HepG2 (cell line): ENCODE data around the gene PIGO. TPM values are rescaled to one million over a fixed set of nuclear protein-coding genes. Genes with fewer than 3 reads are reported as not detected.
A peak's percentile ranks its signal among the peaks of the same experiment; 100 is the strongest.

ENCODE experiments used
- ATF7 ChIP-seq, 2 experiments: fragments of 450-650 bp in 1 of 2; sonication (generic) in 1 of 2; formaldehyde crosslinking in 1 of 2; IDR thresholded peaks; 2 replicates each; pipeline versions ENCODE4 v1.4.0 to v1.6.1; 2016 to 2020; ENCODE audit warnings: antibody characterized with exemption in 1 of 2, mild to moderate bottlenecking in 1 of 2, missing genetic modification reagents in 1 of 2
- FOXO1 ChIP-seq: sonication (generic); formaldehyde crosslinking; IDR thresholded peaks from 2 replicates; pipeline ENCODE4 v1.4.0; 2020; ENCODE audit warnings: missing genetic modification reagents
- HMG20B ChIP-seq: conservative IDR thresholded peaks from 2 replicates; pipeline ENCODE4 v1.6.1; 2016; ENCODE audit warnings: missing genetic modification reagents, missing compliant biosample characterization
- HMGA1 ChIP-seq: sonication (generic); formaldehyde crosslinking; conservative IDR thresholded peaks from 2 replicates; pipeline ENCODE4 v1.4.0; 2020; ENCODE audit warnings: missing genetic modification reagents
- KDM3A ChIP-seq: IDR thresholded peaks from 2 replicates; pipeline ENCODE4 v1.6.1; 2018; ENCODE audit warnings: low read depth, missing compliant biosample characterization
- POLR2G ChIP-seq: fragments of 200-400 bp; formaldehyde crosslinking; IDR thresholded peaks from 2 replicates; pipeline ENCODE4 v1.6.1; 2018; ENCODE audit warnings: mild to moderate bottlenecking, low read depth, low read length, moderate library complexity
- RXRB ChIP-seq: IDR thresholded peaks from 2 replicates; pipeline ENCODE4 v1.6.1; 2016; ENCODE audit warnings: borderline replicate concordance, missing genetic modification reagents, missing compliant biosample characterization
- ZKSCAN1 ChIP-seq: fragments of 150-350 bp; IDR thresholded peaks from 2 replicates; pipeline ENCODE4 v1.6.1; 2014; ENCODE audit warnings: low read length
- ZNF205 ChIP-seq: IDR thresholded peaks from 2 replicates; pipeline ENCODE4 v1.6.1; 2018; ENCODE audit warnings: missing biosample characterization, missing genetic modification reagents
- ZNF230 ChIP-seq: sonication (generic); formaldehyde crosslinking; IDR thresholded peaks from 2 replicates; pipeline ENCODE4 v1.4.0; 2020; ENCODE audit warnings: mild to moderate bottlenecking, missing genetic modification reagents
- ZNF253 ChIP-seq: sonication (generic); formaldehyde crosslinking; IDR thresholded peaks from 2 replicates; pipeline ENCODE4 v1.8.0; 2022; ENCODE audit warnings: mild to moderate bottlenecking, missing genetic modification reagents, borderline replicate concordance
- ZNF264 ChIP-seq: sonication (generic); formaldehyde crosslinking; IDR thresholded peaks from 2 replicates; pipeline ENCODE4 v1.4.0; 2020; ENCODE audit warnings: missing genetic modification reagents
- ZNF33A ChIP-seq: sonication (generic); formaldehyde crosslinking; IDR thresholded peaks from 2 replicates; pipeline ENCODE4 v1.5.1; 2020; ENCODE audit warnings: missing genetic modification reagents, mild to moderate bottlenecking, moderate library complexity, borderline replicate concordance
- ZNF549 ChIP-seq: sonication (generic); formaldehyde crosslinking; IDR thresholded peaks from 2 replicates; pipeline ENCODE4 v1.5.0; 2020; ENCODE audit warnings: missing genetic modification reagents
- ZNF572 ChIP-seq: sonication (generic); formaldehyde crosslinking; IDR thresholded peaks from 2 replicates; pipeline ENCODE4 v1.5.1; 2020; ENCODE audit warnings: mild to moderate bottlenecking, missing genetic modification reagents
- ZNF737 ChIP-seq: sonication (generic); formaldehyde crosslinking; IDR thresholded peaks from 2 replicates; pipeline ENCODE4 v1.5.0; 2020; ENCODE audit warnings: missing genetic modification reagents, mild to moderate bottlenecking, borderline replicate concordance
- polyA plus RNA-seq, 8 experiments: library from polyadenylated mRNA; depleted of rRNA in 3 of 8; stranded (reverse) in 7 of 8; unstranded in 1 of 8; fragments of >200 nt; fragmentation: Illumina TruSeq in 4 of 8; extraction: Trizol in 4 of 8; gene quantifications; 2 replicates each; pipeline versions ENCODE4 v1.2.1 to v1.2.3, GENCODE V29; 2011 to 2016; ENCODE audit warnings: low read depth in 4 of 8, missing spikeins in 1 of 8, mixed read lengths in 1 of 8; ENCODE audit not compliant: insufficient read depth in 1 of 8
- total RNA-seq, 5 experiments: library from RNA; depleted of rRNA; stranded (reverse); fragments of >200 nt; fragmentation: Illumina TruSeq; extraction: Trizol; gene quantifications; 2 replicates each; pipeline ENCODE4 v1.2.3, GENCODE V29; 2016; ENCODE audit warnings: low read depth in 1 of 5
- TF ChIP-seq, protein P1 (sequence below): sonication (generic); formaldehyde crosslinking; IDR thresholded peaks from 2 replicates; pipeline ENCODE4 v1.4.0; 2020; ENCODE audit warnings: mild to moderate bottlenecking, missing genetic modification reagents, borderline replicate concordance
- TF ChIP-seq, protein P2 (sequence below): IDR thresholded peaks from 2 replicates; pipeline ENCODE4 v1.6.1; 2016
- TF ChIP-seq, protein P3 (sequence below): sonication (generic); formaldehyde crosslinking; IDR thresholded peaks from 2 replicates; pipeline ENCODE4 v1.4.0; 2020; ENCODE audit warnings: mild to moderate bottlenecking, missing genetic modification reagents
- TF ChIP-seq, protein P4 (sequence below): sonication (generic); formaldehyde crosslinking; IDR thresholded peaks from 2 replicates; pipeline ENCODE4 v1.4.0; 2020; ENCODE audit warnings: missing genetic modification reagents, borderline replicate concordance

Gene PIGO
- total and polyA plus RNA-seq, 2 of the 13 experiments (the other 11 are each of a cell fraction or from before 2014, with no cell fraction given), result 20.5 to 26.2 TPM

DNA sequence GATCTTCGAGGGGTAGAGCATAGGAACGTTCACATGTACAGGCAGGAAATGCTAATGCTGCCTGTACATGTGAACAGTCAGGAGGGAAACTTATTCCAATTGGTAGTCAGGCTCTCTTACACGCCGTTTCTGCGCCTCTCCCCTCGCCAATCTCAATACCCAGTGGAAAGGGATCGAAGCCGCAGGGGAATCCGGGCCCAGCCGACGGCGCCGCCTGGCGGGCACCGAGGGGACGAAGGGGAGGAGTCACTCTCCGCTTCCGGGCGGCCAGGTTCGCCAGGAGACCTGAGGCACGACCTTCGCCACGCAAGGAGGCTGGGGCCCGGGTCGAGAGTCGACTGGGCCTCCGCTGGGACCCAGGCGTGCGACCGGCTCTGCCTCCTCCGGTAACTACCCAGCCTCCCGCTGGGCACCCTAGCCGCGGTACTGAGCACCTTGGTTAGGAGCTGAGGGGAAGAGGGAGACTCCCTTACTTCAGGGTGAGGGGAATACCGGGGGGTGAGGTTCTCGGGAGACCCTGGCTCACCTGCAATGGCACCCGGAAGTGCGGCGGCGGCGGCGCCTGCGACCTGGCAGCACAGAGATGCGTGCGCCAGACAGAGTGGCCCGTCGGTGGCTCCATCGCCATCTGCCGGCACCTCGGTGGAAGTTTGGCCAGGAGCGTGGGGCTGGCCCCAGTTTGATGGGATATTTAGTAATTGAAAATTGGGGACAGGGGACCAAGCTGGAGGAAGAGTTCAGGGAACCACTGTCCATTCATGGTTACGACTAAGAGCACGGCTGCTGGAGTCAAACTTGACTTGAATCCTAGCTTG is at the start of gene PIGO (continued):
- TF ChIP-seq RXRB (CRISPR knock-in tag) (peak; percentile 47; the same call in 1 of the 2 replicates), ZNF549 (CRISPR knock-in tag) (no peak), ZKSCAN1 (no peak), ATF7 (IDR thresholded peaks at IDR 0.05) (no peak), ATF7 (CRISPR knock-in tag; IDR thresholded peaks at IDR 0.05) (peak; percentile 66; the same call in 1 of the 2 replicates), POLR2G (peak; percentile 97), ZNF33A (CRISPR knock-in tag) (peak; percentile 51; the same call in 1 of the 2 replicates), ZNF572 (CRISPR knock-in tag) (no peak), FOXO1 (CRISPR knock-in tag) (0 out of 2 replicates have a peak, but pooled peaks have one; percentile 27), ZNF230 (peak; percentile 98), ZNF264 (CRISPR knock-in tag) (peak; percentile 86), HMG20B (CRISPR knock-in tag) (0 out of 2 replicates have a peak, but pooled peaks have one; percentile 31), ZNF205 (CRISPR knock-in tag) (peak; percentile 67), ZNF253 (CRISPR knock-in tag) (no peak), KDM3A (CRISPR knock-in tag) (peak; percentile 81; the same call in 1 of the 2 replicates), ZNF737 (CRISPR knock-in tag) (peak; percentile 93; the same call in 1 of the 2 replicates), HMGA1 (CRISPR knock-in tag) (no peak)
- TF ChIP-seq, protein P1, sequence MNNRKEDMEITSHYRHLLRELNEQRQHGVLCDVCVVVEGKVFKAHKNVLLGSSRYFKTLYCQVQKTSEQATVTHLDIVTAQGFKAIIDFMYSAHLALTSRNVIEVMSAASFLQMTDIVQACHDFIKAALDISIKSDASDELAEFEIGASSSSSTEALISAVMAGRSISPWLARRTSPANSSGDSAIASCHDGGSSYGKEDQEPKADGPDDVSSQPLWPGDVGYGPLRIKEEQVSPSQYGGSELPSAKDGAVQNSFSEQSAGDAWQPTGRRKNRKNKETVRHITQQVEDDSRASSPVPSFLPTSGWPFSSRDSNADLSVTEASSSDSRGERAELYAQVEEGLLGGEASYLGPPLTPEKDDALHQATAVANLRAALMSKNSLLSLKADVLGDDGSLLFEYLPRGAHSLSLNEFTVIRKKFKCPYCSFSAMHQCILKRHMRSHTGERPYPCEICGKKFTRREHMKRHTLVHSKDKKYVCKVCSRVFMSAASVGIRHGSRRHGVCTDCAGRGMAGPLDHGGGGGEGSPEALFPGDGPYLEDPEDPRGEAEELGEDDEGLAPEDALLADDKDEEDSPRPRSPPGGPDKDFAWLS (CRISPR knock-in tag), result 0 out of 2 replicates have a peak, but pooled peaks have one; percentile 59
- TF ChIP-seq, protein P2, sequence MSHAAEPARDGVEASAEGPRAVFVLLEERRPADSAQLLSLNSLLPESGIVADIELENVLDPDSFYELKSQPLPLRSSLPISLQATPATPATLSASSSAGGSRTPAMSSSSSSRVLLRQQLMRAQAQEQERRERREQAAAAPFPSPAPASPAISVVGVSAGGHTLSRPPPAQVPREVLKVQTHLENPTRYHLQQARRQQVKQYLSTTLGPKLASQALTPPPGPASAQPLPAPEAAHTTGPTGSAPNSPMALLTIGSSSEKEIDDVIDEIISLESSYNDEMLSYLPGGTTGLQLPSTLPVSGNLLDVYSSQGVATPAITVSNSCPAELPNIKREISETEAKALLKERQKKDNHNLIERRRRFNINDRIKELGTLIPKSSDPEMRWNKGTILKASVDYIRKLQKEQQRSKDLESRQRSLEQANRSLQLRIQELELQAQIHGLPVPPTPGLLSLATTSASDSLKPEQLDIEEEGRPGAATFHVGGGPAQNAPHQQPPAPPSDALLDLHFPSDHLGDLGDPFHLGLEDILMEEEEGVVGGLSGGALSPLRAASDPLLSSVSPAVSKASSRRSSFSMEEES (CRISPR knock-in tag), result peak; percentile 44; the same call in 1 of the 2 replicates
- TF ChIP-seq, protein P3, sequence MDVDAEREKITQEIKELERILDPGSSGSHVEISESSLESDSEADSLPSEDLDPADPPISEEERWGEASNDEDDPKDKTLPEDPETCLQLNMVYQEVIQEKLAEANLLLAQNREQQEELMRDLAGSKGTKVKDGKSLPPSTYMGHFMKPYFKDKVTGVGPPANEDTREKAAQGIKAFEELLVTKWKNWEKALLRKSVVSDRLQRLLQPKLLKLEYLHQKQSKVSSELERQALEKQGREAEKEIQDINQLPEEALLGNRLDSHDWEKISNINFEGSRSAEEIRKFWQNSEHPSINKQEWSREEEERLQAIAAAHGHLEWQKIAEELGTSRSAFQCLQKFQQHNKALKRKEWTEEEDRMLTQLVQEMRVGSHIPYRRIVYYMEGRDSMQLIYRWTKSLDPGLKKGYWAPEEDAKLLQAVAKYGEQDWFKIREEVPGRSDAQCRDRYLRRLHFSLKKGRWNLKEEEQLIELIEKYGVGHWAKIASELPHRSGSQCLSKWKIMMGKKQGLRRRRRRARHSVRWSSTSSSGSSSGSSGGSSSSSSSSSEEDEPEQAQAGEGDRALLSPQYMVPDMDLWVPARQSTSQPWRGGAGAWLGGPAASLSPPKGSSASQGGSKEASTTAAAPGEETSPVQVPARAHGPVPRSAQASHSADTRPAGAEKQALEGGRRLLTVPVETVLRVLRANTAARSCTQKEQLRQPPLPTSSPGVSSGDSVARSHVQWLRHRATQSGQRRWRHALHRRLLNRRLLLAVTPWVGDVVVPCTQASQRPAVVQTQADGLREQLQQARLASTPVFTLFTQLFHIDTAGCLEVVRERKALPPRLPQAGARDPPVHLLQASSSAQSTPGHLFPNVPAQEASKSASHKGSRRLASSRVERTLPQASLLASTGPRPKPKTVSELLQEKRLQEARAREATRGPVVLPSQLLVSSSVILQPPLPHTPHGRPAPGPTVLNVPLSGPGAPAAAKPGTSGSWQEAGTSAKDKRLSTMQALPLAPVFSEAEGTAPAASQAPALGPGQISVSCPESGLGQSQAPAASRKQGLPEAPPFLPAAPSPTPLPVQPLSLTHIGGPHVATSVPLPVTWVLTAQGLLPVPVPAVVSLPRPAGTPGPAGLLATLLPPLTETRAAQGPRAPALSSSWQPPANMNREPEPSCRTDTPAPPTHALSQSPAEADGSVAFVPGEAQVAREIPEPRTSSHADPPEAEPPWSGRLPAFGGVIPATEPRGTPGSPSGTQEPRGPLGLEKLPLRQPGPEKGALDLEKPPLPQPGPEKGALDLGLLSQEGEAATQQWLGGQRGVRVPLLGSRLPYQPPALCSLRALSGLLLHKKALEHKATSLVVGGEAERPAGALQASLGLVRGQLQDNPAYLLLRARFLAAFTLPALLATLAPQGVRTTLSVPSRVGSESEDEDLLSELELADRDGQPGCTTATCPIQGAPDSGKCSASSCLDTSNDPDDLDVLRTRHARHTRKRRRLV (CRISPR knock-in tag), result peak; percentile 61
- TF ChIP-seq, protein P4, sequence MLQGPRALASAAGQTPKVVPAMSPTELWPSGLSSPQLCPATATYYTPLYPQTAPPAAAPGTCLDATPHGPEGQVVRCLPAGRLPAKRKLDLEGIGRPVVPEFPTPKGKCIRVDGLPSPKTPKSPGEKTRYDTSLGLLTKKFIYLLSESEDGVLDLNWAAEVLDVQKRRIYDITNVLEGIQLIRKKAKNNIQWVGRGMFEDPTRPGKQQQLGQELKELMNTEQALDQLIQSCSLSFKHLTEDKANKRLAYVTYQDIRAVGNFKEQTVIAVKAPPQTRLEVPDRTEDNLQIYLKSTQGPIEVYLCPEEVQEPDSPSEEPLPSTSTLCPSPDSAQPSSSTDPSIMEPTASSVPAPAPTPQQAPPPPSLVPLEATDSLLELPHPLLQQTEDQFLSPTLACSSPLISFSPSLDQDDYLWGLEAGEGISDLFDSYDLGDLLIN (CRISPR knock-in tag), result no peak
